Measurements from ENCODE around the gene MIPEP. TPM values are rescaled to one million over a fixed set of nuclear protein-coding genes. Genes with fewer than 3 reads are reported as not detected.

The MIPEP gene
- polyA plus RNA-seq, 1 donor from 2014 or later, result 9.1 TPM

GRCh38 chr13:23714672-23715071, 174.5 kb downstream of the MIPEP start:
- no peaks in the 10 kb centered on the region for H4K20me1 ChIP-seq (ENCODE audit: insufficient read depth)
- TF ChIP-seq REST (IDR thresholded peaks at IDR 0.05; ENCODE audit: borderline replicate concordance), result no peak
- no peak for TF ChIP-seq TAF1 (IDR thresholded peaks at IDR 0.05; ENCODE audit: low read depth)
- no peak overlapping the region for H3K4me3 ChIP-seq (ENCODE audit: low read length)

GRCh38 chr13:23711355-23711754, 177.8 kb downstream of the MIPEP start:
- no peaks in the 10 kb centered on the region for H3K27me3 ChIP-seq (ENCODE audit: insufficient read depth, low read depth, low read length)
- no peak overlapping the region for H3K4me3 ChIP-seq (ENCODE audit: low read length)

More at GRCh38 chr13:23714672-23715071, 174.5 kb downstream of the MIPEP start:
- Histone ChIP-seq H2AFZ (ENCODE audit: low read depth, low read length) (no peak overlapping the region), H3K36me3 (ENCODE audit: insufficient read depth, low read length) (no peaks in the 10 kb centered on the region), H3K79me2 (replicated peaks; ENCODE audit: insufficient read depth, low read length) (no peaks in the 10 kb centered on the region), H3K4me2 (ENCODE audit: low read length) (no peak overlapping the region), H3K9me2 (ENCODE audit: insufficient read depth, low read length) (no peaks in the 10 kb centered on the region), H3F3A (ENCODE audit: insufficient read depth, low read length, poor library complexity, severe bottlenecking) (no peaks in the 10 kb centered on the region), H3K27me3 (ENCODE audit: insufficient read depth, low read depth, low read length) (no peaks in the 10 kb centered on the region), H3K27ac (ENCODE audit: low read length) (no peak overlapping the region), H3K9me3 (ENCODE audit: low read length) (no peaks in the 10 kb centered on the region), H3K9ac (ENCODE audit: low read length) (no peak overlapping the region)

More at GRCh38 chr13:23711355-23711754, 177.8 kb downstream of the MIPEP start:
- no peak overlapping the region for H2AFZ ChIP-seq (ENCODE audit: low read depth, low read length)
- no peak overlapping the region for H3K27ac ChIP-seq (ENCODE audit: low read length)
- H3K79me2 ChIP-seq (replicated peaks; ENCODE audit: insufficient read depth, low read length), result no peaks in the 10 kb centered on the region
- H3K36me3 ChIP-seq (ENCODE audit: insufficient read depth, low read length), result no peaks in the 10 kb centered on the region
- no peaks in the 10 kb centered on the region for H3K9me3 ChIP-seq (ENCODE audit: low read length)
- TF ChIP-seq SMC3 (conservative IDR thresholded peaks at IDR 0.05; ENCODE audit: poor library complexity) (no peak), RAD21 (conservative IDR thresholded peaks at IDR 0.05) (no peak), REST (IDR thresholded peaks at IDR 0.05; ENCODE audit: borderline replicate concordance) (no peak), CTCF (IDR thresholded peaks at IDR 0.05; ENCODE audit: poor library complexity, severe bottlenecking) (no peak), POLR2AphosphoS5 (IDR thresholded peaks at IDR 0.05) (no peak), MXI1 (conservative IDR thresholded peaks at IDR 0.05; ENCODE audit: poor library complexity, severe bottlenecking) (no peak), EZH2 (IDR thresholded peaks at IDR 0.05; ENCODE audit: borderline replicate concordance, insufficient read depth, low read length, poor library complexity, severe bottlenecking) (no peak), EP300 (conservative IDR thresholded peaks at IDR 0.05; ENCODE audit: poor library complexity, severe bottlenecking) (no peak), TAF1 (IDR thresholded peaks at IDR 0.05; ENCODE audit: low read depth) (no peak)
- H3F3A ChIP-seq (ENCODE audit: insufficient read depth, low read length, poor library complexity, severe bottlenecking), result no peaks in the 10 kb centered on the region
- no peak overlapping the region for H3K4me2 ChIP-seq (ENCODE audit: low read length)
- no peaks in the 10 kb centered on the region for H4K20me1 ChIP-seq (ENCODE audit: insufficient read depth)
- H3K9me2 ChIP-seq (ENCODE audit: insufficient read depth, low read length), result no peaks in the 10 kb centered on the region
- H3K9ac ChIP-seq (ENCODE audit: low read length), result no peak overlapping the region

Measured in neural cell (in vitro differentiated cells).